Neural progenitor cell (in vitro differentiated cells): ENCODE results near the gene XPC. TPM values are rescaled to one million over a fixed set of nuclear protein-coding genes. Genes with fewer than 3 reads are reported as not detected.

Experiments used
- DNase-seq: peaks from one replicate; pipeline ENCODE4 v3.0.0-alpha.2; 2016; ENCODE audit warnings: low spot score
- H2AFZ ChIP-seq: fragments of 200-600 bp; sonication (generic); replicated peaks from 2 replicates; pipeline ENCODE4 v1.6.1; 2016; ENCODE audit warnings: antibody characterized with exemption
- H3F3A ChIP-seq: fragments of 200-600 bp; sonication (generic); 2 replicates; pipeline ENCODE4 v1.6.1; 2016; ENCODE audit warnings: antibody characterized with exemption, low read depth
- H3K27ac ChIP-seq: fragments of 200-600 bp; sonication (generic); 2 replicates; pipeline ENCODE4 v1.5.1; 2016; ENCODE audit warnings: mild to moderate bottlenecking
- H3K27me3 ChIP-seq: fragments of 200-600 bp; sonication (generic); 2 replicates; pipeline ENCODE4 v1.6.1; 2016; ENCODE audit warnings: mild to moderate bottlenecking, moderate library complexity
- H3K36me3 ChIP-seq: fragments of 200-600 bp; sonication (generic); 2 replicates; pipeline ENCODE4 v1.5.1; 2016
- H3K4me1 ChIP-seq: fragments of 200-600 bp; sonication (generic); 2 replicates; pipeline ENCODE4 v1.6.1; 2016; ENCODE audit warnings: mixed run types
- H3K4me2 ChIP-seq: fragments of 200-600 bp; sonication (generic); 2 replicates; pipeline ENCODE4 v1.6.1; 2016
- H3K4me3 ChIP-seq: fragments of 200-600 bp; sonication (generic); 2 replicates; pipeline ENCODE4 v1.5.1; 2016
- H3K79me2 ChIP-seq: fragments of 200-600 bp; sonication (generic); 2 replicates; pipeline ENCODE4 v1.6.1; 2016; ENCODE audit warnings: low read depth
- H3K9ac ChIP-seq: fragments of 200-600 bp; sonication (generic); 2 replicates; pipeline ENCODE4 v1.6.1; 2016
- H3K9me3 ChIP-seq: fragments of 200-600 bp; sonication (generic); 2 replicates; pipeline ENCODE4 v1.5.1; 2016; ENCODE audit warnings: low read depth
- H4K20me1 ChIP-seq: fragments of 200-600 bp; sonication (generic); 2 replicates; pipeline ENCODE4 v1.6.1; 2016; ENCODE audit warnings: low read depth
- H3K27ac Mint-ChIP-seq: 3 replicates; pipeline ENCODE4 v1.8.0; 2021; ENCODE audit warnings: mixed read lengths
- H3K27me3 Mint-ChIP-seq: 2 replicates; pipeline ENCODE4 v1.8.0; 2022; ENCODE audit warnings: low read depth, mild to moderate bottlenecking, inconsistent platforms, moderate library complexity, mixed read lengths; ENCODE audit not compliant: insufficient read depth
- H3K36me3 Mint-ChIP-seq: 3 replicates; pipeline ENCODE4 v1.8.0; 2021; ENCODE audit warnings: mixed read lengths
- H3K4me1 Mint-ChIP-seq: 3 replicates; pipeline ENCODE4 v1.8.0; 2021; ENCODE audit warnings: mixed read lengths
- H3K4me3 Mint-ChIP-seq: 3 replicates; pipeline ENCODE4 v1.8.0; 2021; ENCODE audit warnings: mild to moderate bottlenecking, moderate library complexity, mixed read lengths
- H3K9me3 Mint-ChIP-seq: 3 replicates; pipeline ENCODE4 v1.8.0; 2020; ENCODE audit warnings: mixed read lengths
- CTCF ChIP-seq: fragments of 200-600 bp; sonication (generic); IDR thresholded peaks from 2 replicates; pipeline ENCODE4 v1.5.1; 2017; ENCODE audit warnings: antibody characterized with exemption, mild to moderate bottlenecking
- EZH2 ChIP-seq: fragments of 200-600 bp; sonication (generic); IDR thresholded peaks from 2 replicates; pipeline ENCODE4 v1.6.1; 2017; ENCODE audit warnings: antibody characterized with exemption, mild to moderate bottlenecking, moderate library complexity
- EZH2phosphoT487 ChIP-seq: fragments of 200-600 bp; sonication (generic); IDR thresholded peaks from 2 replicates; pipeline ENCODE4 v1.6.1; 2017; ENCODE audit warnings: antibody characterized with exemption
- total RNA-seq: library from RNA; depleted of rRNA; stranded (reverse); fragments of >200 nt; gene quantifications from 2 replicates; pipeline ENCODE4 v1.2.3, GENCODE V29; 2015; ENCODE audit warnings: low replicate concordance

Gene XPC
- total RNA-seq, 1 donor from 2014 or later: 44.1 TPM

- no peaks in the 10 kb centered on the region for H3K27me3 ChIP-seq
- no peak overlapping the region for H3K27ac ChIP-seq
- no peak overlapping the region for H3K4me3 ChIP-seq
- Mint-ChIP-seq H3K27ac (peak overlapping the region; percentile 96), H3K4me1 (peaks cover 21% of the 10 kb centered on the region), H3K36me3 (peaks cover 25% of the 10 kb centered on the region), H3K9me3 (no peaks in the 10 kb centered on the region), H3K4me3 (no peak overlapping the region), H3K27me3 (peaks cover 2% of the 10 kb centered on the region)
- no peak overlapping the region for H3K9ac ChIP-seq
- H4K20me1 ChIP-seq: no peaks in the 10 kb centered on the region
- TF ChIP-seq EZH2phosphoT487 (no peak), CTCF (no peak), EZH2 (no peak)
- no peak overlapping the region for H3K4me2 ChIP-seq
- H3K36me3 ChIP-seq: no peaks in the 10 kb centered on the region
- no peak for DNase-seq
- H3K79me2 ChIP-seq: no peaks in the 10 kb centered on the region
- H3K4me1 ChIP-seq: no peaks in the 10 kb centered on the region
- no peaks in the 10 kb centered on the region for H3F3A ChIP-seq
- H3K9me3 ChIP-seq: no peaks in the 10 kb centered on the region
- H2AFZ ChIP-seq: no peak overlapping the region
Observed at GRCh38 chr3:14145236-14145635, 33.2 kb downstream of the XPC start.

GRCh38 chr3:14144423-14145075 lies 33.9 kb downstream of the XPC start:
- H3K4me1 ChIP-seq: no peaks in the 10 kb centered on the region
- H3K27me3 Mint-ChIP-seq: peaks cover 2% of the 10 kb centered on the region
- H3K27me3 ChIP-seq: no peaks in the 10 kb centered on the region
- no peak overlapping the region for H2AFZ ChIP-seq
- H3K4me1 Mint-ChIP-seq: peaks cover 21% of the 10 kb centered on the region
- H3K79me2 ChIP-seq: no peaks in the 10 kb centered on the region
- no peak overlapping the region for H3K4me3 ChIP-seq
- peak overlapping the region; percentile 99 for H3K27ac Mint-ChIP-seq
- H4K20me1 ChIP-seq: no peaks in the 10 kb centered on the region
- peak overlapping the region; percentile 57 for H3K4me3 Mint-ChIP-seq
- no peak for DNase-seq
- H3K27ac ChIP-seq: no peak overlapping the region
- H3K9me3 ChIP-seq: no peaks in the 10 kb centered on the region
- H3K9ac ChIP-seq: no peak overlapping the region
- TF ChIP-seq CTCF (no peak), EZH2 (no peak), EZH2phosphoT487 (no peak)
- H3K36me3 ChIP-seq: no peaks in the 10 kb centered on the region
- peaks cover 25% of the 10 kb centered on the region for H3K36me3 Mint-ChIP-seq
- no peaks in the 10 kb centered on the region for H3K9me3 Mint-ChIP-seq
- no peak overlapping the region for H3K4me2 ChIP-seq
- no peaks in the 10 kb centered on the region for H3F3A ChIP-seq

GRCh38 chr3:14143271-14144225 lies 34.9 kb downstream of the XPC start:
- no peak overlapping the region for H3K27ac ChIP-seq
- no peaks in the 10 kb centered on the region for H3F3A ChIP-seq
- H3K4me2 ChIP-seq: no peak overlapping the region
- H3K4me1 Mint-ChIP-seq: peaks cover 21% of the 10 kb centered on the region
- H3K4me1 ChIP-seq: no peaks in the 10 kb centered on the region
- H4K20me1 ChIP-seq: no peaks in the 10 kb centered on the region
- no peak for TF ChIP-seq EZH2phosphoT487
- no peak for TF ChIP-seq CTCF
- TF ChIP-seq EZH2: no peak
- H2AFZ ChIP-seq: no peak overlapping the region
- peaks cover 2% of the 10 kb centered on the region for H3K27me3 Mint-ChIP-seq
- H3K9me3 Mint-ChIP-seq: no peaks in the 10 kb centered on the region
- no peak overlapping the region for H3K9ac ChIP-seq
- DNase-seq: no peak
- H3K79me2 ChIP-seq: no peaks in the 10 kb centered on the region
- no peak overlapping the region for H3K4me3 Mint-ChIP-seq
- H3K36me3 Mint-ChIP-seq: peaks cover 27% of the 10 kb centered on the region
- H3K9me3 ChIP-seq: no peaks in the 10 kb centered on the region
- no peaks in the 10 kb centered on the region for H3K36me3 ChIP-seq
- H3K27me3 ChIP-seq: no peaks in the 10 kb centered on the region
- peak overlapping the region; percentile 97 for H3K27ac Mint-ChIP-seq
- H3K4me3 ChIP-seq: no peak overlapping the region
